ENCODE measurements around the gene RAB5IF.

DNA sequence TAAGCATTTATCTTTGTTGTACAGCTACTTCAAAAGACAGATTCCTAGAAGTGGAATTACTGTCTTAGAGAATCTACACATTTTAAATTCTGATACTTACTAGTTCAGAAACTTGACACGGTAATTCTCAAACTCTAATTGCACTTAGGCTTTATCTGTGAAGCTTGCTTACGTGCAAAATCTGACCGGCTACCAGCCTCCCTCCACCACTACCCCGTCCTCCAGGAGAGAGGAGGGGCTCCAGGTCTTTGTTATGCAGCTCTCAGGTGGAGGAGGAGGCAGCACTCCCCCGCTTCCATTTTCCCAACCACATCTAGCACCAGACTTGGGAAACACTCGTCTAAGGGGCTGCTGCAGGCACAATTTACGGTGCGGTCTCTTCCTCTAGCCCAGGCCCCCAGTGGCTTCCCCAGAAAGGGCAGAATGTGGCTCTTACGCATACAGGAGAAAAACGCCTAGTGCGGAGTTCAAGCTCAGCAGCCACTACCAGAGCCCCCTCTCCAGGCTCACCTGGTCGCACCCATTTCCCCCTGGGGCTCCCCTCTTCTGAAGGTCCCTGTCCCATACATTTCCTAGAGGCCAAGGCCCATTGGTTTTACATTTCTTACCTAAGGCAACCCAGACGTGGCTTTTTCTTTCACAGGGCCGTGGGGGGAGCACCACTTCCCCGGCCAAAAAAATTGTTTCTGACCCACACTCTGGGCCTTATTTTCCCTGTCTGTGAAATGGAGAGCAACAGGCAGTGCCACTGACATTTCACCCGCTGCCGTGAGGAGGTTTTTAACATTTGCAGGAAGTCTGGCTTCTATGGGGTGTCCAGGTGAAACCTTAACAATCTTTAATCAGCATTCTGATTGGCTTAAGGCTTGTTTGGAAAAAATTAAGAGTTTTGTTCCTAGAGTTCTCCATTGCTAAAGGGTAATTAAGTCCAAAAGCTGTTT lies 33.7 kb upstream of the RAB5IF start:
- TF ChIP-seq, protein P1, sequence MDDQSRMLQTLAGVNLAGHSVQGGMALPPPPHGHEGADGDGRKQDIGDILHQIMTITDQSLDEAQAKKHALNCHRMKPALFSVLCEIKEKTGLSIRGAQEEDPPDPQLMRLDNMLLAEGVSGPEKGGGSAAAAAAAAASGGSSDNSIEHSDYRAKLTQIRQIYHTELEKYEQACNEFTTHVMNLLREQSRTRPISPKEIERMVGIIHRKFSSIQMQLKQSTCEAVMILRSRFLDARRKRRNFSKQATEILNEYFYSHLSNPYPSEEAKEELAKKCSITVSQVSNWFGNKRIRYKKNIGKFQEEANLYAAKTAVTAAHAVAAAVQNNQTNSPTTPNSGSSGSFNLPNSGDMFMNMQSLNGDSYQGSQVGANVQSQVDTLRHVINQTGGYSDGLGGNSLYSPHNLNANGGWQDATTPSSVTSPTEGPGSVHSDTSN (CRISPR knock-in tag; IDR thresholded peaks at IDR 0.05; ENCODE audit: borderline replicate concordance) = no peak
- no peak for TF ChIP-seq KLF6 (CRISPR knock-in tag; IDR thresholded peaks at IDR 0.05)
- no peak for TF ChIP-seq ZKSCAN8 (CRISPR knock-in tag; IDR thresholded peaks at IDR 0.05; ENCODE audit: borderline replicate concordance)
- TF ChIP-seq ZNF510 (CRISPR knock-in tag; IDR thresholded peaks at IDR 0.05; ENCODE audit: low read depth) = peak; percentile 67; the same call in 1 of the 2 replicates
- TF ChIP-seq DNMT1 (CRISPR knock-in tag; IDR thresholded peaks at IDR 0.05) = no peak
- no peak for TF ChIP-seq TP53 (CRISPR knock-in tag; conservative IDR thresholded peaks at IDR 0.05)
- TF ChIP-seq EZH2 (conservative IDR thresholded peaks at IDR 0.05; ENCODE audit: low read depth, low read length) = no peak
- no peak for TF ChIP-seq RFX1 (IDR thresholded peaks at IDR 0.05)
- TF ChIP-seq, protein P2, sequence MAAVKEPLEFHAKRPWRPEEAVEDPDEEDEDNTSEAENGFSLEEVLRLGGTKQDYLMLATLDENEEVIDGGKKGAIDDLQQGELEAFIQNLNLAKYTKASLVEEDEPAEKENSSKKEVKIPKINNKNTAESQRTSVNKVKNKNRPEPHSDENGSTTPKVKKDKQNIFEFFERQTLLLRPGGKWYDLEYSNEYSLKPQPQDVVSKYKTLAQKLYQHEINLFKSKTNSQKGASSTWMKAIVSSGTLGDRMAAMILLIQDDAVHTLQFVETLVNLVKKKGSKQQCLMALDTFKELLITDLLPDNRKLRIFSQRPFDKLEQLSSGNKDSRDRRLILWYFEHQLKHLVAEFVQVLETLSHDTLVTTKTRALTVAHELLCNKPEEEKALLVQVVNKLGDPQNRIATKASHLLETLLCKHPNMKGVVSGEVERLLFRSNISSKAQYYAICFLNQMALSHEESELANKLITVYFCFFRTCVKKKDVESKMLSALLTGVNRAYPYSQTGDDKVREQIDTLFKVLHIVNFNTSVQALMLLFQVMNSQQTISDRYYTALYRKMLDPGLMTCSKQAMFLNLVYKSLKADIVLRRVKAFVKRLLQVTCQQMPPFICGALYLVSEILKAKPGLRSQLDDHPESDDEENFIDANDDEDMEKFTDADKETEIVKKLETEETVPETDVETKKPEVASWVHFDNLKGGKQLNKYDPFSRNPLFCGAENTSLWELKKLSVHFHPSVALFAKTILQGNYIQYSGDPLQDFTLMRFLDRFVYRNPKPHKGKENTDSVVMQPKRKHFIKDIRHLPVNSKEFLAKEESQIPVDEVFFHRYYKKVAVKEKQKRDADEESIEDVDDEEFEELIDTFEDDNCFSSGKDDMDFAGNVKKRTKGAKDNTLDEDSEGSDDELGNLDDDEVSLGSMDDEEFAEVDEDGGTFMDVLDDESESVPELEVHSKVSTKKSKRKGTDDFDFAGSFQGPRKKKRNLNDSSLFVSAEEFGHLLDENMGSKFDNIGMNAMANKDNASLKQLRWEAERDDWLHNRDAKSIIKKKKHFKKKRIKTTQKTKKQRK (IDR thresholded peaks at IDR 0.05; ENCODE audit: low read length) = no peak
- no peak; the same call in 1 of the 2 replicates for TF ChIP-seq ZNF891 (CRISPR knock-in tag; IDR thresholded peaks at IDR 0.05)
- 0 out of 2 replicates have a peak, but pooled peaks have one; percentile 30 for TF ChIP-seq RELA (CRISPR knock-in tag; IDR thresholded peaks at IDR 0.05)
- TF ChIP-seq, protein P3, sequence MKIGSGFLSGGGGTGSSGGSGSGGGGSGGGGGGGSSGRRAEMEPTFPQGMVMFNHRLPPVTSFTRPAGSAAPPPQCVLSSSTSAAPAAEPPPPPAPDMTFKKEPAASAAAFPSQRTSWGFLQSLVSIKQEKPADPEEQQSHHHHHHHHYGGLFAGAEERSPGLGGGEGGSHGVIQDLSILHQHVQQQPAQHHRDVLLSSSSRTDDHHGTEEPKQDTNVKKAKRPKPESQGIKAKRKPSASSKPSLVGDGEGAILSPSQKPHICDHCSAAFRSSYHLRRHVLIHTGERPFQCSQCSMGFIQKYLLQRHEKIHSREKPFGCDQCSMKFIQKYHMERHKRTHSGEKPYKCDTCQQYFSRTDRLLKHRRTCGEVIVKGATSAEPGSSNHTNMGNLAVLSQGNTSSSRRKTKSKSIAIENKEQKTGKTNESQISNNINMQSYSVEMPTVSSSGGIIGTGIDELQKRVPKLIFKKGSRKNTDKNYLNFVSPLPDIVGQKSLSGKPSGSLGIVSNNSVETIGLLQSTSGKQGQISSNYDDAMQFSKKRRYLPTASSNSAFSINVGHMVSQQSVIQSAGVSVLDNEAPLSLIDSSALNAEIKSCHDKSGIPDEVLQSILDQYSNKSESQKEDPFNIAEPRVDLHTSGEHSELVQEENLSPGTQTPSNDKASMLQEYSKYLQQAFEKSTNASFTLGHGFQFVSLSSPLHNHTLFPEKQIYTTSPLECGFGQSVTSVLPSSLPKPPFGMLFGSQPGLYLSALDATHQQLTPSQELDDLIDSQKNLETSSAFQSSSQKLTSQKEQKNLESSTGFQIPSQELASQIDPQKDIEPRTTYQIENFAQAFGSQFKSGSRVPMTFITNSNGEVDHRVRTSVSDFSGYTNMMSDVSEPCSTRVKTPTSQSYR (CRISPR knock-in tag; IDR thresholded peaks at IDR 0.05; ENCODE audit: borderline replicate concordance) = no peak

All from HepG2 (cell line).